Natural killer cell treated with Interleukin-12 subunit alpha and Interleukin-12 subunit beta and Interleukin-15 and Interleukin-18, amount 100 ng/mL, for 72 hours (primary cell): Measurements from ENCODE around the gene FNDC4. TPM values are rescaled to one million over a fixed set of nuclear protein-coding genes. Genes with fewer than 3 reads are reported as not detected.

Experiments used
- ATAC-seq, 2 donors: fragments of 150-1000 bp; cut with Tn5 transposase in 1 of 2; sonication (Bioruptor Pico), chemical (Tn5 transposase) in 1 of 2; 2 replicates each; pipeline ENCODE4 v1.10.0; 2021
- DNase-seq: peaks from one replicate; pipeline ENCODE4 v3.0.0; 2022; ENCODE audit warnings: low spot score
- H3K27ac Mint-ChIP-seq, 2 donors: 1 replicate in 1 of 2; 2 replicates in 1 of 2; pipeline ENCODE4 v1.8.0; 2022; ENCODE audit warnings: mixed read lengths in 2 of 2, mild to moderate bottlenecking in 1 of 2, moderate library complexity in 1 of 2
- H3K27me3 Mint-ChIP-seq, 2 donors: 1 replicate in 1 of 2; 2 replicates in 1 of 2; pipeline ENCODE4 v1.8.0; 2022; ENCODE audit warnings: mixed read lengths in 2 of 2
- H3K36me3 Mint-ChIP-seq: one replicate; pipeline ENCODE4 v1.8.0; 2022; ENCODE audit warnings: mixed read lengths
- H3K4me1 Mint-ChIP-seq, 2 donors: 1 replicate in 1 of 2; 2 replicates in 1 of 2; pipeline ENCODE4 v1.8.0; 2022; ENCODE audit warnings: low read depth in 2 of 2, mixed read lengths in 2 of 2, mild to moderate bottlenecking in 1 of 2
- H3K4me3 Mint-ChIP-seq: one replicate; pipeline ENCODE4 v1.8.0; 2022; ENCODE audit warnings: mixed read lengths
- H3K9me3 Mint-ChIP-seq: 2 replicates; pipeline ENCODE4 v1.8.0; 2022; ENCODE audit warnings: mixed read lengths
- total RNA-seq, 2 donors: library from RNA; stranded (reverse); gene quantifications; one replicate each; pipeline ENCODE4 v1.2.3, GENCODE V29; 2022

FNDC4 gene
- total RNA-seq, 2 donors from 2014 or later, result not detected

DNA sequence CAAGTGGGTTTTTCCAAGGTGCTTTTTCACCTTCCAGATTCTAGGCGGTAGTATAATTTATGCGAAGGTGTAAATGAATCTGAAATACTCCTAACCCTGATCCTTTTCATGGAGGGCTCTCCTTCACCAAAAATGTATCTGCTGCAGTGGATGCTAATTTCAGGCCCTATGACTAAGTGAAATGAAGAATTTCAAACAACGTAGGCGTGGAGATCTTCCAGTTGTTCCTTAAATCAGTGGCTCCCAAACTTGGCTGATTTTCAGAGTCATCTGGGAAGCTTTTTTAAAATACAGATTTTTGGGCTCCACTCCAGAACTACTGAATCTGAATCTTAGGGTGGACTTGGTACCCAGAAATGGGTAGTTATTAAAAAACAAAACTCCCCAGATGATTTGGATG is 7.1 kb upstream of the FNDC4 start:
- ATAC-seq (no peak), DNase-seq (no peak)
- Mint-ChIP-seq H3K27ac (no peak overlapping the region), H3K27me3 (peaks cover 14 to 24% of the 10 kb centered on the region in 2 donors), H3K9me3 (no peaks in the 10 kb centered on the region), H3K4me3 (no peak overlapping the region), H3K4me1 (no peaks in the 10 kb centered on the region), H3K36me3 (no peaks in the 10 kb centered on the region)

DNA sequence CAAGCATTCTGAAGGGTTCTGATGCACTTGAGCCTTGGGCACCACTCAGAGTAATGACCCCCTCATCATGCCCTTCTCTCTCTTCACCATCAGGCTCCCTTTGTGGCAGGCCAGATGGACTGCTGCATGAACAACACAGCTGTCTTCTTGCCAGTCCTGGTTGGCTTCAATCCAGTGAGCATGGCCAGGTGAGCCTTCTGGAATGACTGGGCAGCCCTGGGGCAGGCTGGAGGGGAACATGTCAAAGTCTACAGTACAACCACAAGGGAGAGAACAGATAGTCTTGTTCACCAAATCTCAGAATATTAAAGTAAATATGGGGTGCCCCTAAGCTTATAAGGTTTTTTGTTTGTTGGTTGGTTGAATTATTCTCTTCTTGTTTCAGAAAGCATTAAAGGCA is 6.0 kb upstream of the FNDC4 start:
- DNase-seq (no peak), ATAC-seq (no peak)
- no peak overlapping the region for H3K27ac Mint-ChIP-seq
- no peak overlapping the region for H3K4me3 Mint-ChIP-seq
- H3K4me1 Mint-ChIP-seq, result peaks cover 0 to 2% of the 10 kb centered on the region in 2 donors
- no peaks in the 10 kb centered on the region for H3K9me3 Mint-ChIP-seq
- peaks cover 21 to 34% of the 10 kb centered on the region in 2 donors for H3K27me3 Mint-ChIP-seq
- no peaks in the 10 kb centered on the region for H3K36me3 Mint-ChIP-seq

DNA sequence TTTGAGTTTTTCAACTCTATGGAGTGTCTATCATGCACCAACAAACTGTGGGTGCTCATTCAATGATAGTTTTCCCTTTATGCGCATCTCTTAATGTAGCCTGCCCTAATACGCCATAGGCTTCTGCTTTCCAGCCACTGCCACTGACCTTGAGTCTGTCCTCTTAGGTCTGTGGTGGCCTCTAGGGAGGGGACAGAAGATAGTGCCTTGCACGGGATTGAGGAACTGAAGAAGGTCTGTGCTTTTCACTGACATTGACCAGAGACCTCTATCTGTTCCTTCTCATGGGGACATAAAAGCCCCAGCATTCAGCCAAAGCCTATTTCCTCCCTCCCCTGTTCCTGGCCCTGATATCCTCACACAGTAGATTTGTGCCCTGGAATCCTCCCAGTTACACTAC is 4.0 kb upstream of the FNDC4 start:
- Mint-ChIP-seq H3K36me3 (peaks cover 6% of the 10 kb centered on the region), H3K27me3 (peaks cover 33 to 43% of the 10 kb centered on the region in 2 donors), H3K4me3 (no peak overlapping the region), H3K4me1 (peaks cover 9 to 10% of the 10 kb centered on the region in 2 donors), H3K9me3 (no peaks in the 10 kb centered on the region), H3K27ac (no peak overlapping the region)
- no peak for ATAC-seq
- DNase-seq, result no peak

DNA sequence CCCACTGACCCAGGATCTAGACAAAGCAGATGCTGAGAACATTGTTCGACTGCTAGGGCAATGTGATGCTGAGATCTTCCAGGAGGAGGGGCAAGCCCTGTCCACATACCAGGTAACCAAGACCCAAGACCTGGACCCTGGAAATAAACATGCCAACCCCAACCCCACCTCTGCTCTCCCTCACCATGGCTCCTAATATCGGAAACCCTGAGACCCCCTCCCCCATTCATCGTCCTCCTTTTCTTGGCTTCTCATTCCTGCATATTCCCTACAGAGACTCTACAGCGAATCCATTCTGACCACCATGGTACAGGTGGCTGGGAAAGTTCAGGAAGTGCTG is 2.3 kb upstream of the FNDC4 start:
- no peak for DNase-seq

DNA sequence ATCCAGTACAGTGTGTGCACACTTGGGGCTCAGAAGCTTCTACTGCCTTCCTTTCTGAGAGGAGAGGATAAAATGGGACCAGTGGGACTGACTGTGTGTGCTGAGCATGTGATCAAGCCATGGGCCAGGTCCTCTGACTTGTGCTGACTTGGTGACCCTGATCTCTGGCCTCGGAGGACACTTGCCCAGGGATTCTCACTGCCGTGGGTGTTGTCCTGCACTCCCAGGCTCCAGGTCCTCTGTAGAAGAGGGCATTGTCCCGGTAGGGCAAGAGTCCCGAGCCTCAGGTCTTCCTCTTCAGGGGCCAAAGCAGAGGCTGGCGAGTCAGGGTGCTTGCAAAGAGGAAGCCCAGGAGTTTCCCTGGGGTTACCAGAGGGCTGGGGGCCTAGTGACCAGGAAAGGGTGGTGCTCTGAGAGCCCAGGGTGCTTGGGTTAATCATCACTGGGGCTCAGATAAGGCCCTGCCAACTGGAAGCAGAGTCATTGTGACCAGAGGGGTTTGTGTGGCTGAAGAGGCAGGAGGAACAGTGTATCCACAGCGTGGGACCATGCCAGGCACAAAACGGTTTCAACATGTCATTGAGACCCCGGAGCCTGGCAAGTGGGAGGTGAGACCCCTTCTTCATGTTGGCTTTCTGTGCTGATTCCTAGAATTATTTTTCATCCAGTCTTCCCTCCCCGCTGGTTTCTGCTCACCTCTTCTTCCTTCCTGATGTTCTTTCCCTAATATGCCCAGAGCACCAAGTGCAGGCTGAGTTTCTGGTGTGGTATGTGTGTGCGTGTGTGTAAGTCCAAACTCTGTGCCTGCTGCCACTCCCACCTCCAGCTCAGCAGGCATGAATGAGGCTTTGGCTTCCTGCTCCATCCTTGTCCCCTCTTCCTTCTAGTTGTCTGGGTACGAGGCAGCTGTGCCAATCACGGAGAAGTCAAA is 1.6 kb upstream of the FNDC4 start, which contains the start of gene GCKR:
TSS of gene GCKR (plus strand) at position 483 of the 931 bp plus-strand sequence. CDS start at position 549, 66 bp downstream.
- ATAC-seq, result peak in 1 of 2 donors; percentile 2
- H3K27ac Mint-ChIP-seq, result no peak within 1 kb of the TSS
- peak within 1 kb of the TSS; percentile 71 for H3K4me3 Mint-ChIP-seq
- H3K36me3 Mint-ChIP-seq, result peaks cover 6% of the 10 kb centered on the region
- peaks cover 10 to 16% of the 10 kb centered on the region in 2 donors for H3K4me1 Mint-ChIP-seq
- H3K27me3 Mint-ChIP-seq, result peaks cover 46 to 54% of the 10 kb centered on the region in 2 donors
- H3K9me3 Mint-ChIP-seq, result no peaks in the 10 kb centered on the region
- no peak for DNase-seq

More for the DNA sequence above, 2.3 kb upstream of the FNDC4 start:
- Mint-ChIP-seq H3K4me3 (no peak overlapping the region), H3K27me3 (peaks cover 46 to 54% of the 10 kb centered on the region in 2 donors), H3K9me3 (no peaks in the 10 kb centered on the region), H3K4me1 (peaks cover 10 to 16% of the 10 kb centered on the region in 2 donors), H3K36me3 (peaks cover 6% of the 10 kb centered on the region), H3K27ac (no peak overlapping the region)
- no peak for ATAC-seq

DNA sequence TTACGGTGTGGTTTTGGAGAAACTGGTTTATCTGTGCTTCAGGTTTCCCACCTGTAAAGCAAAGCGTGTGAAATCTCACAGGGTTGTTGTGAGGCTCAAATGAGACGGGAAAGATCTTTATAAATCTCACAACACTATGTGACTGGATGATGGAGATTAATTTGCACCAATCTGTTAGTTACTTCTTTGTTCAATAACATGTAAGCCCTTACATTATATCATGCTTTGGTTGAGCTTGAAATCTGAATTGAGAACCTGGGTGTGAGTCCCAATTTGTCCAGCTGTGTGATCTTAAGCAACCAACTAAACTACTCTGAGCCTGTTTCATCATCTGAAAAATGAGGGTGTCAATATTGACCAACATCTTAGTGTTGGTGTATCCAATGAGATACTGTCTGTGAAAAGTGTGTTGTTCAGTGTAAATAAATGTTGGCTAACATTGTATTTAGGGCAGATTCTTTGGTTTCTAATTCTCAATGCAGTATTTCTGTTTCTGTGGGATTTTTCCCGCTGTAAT is 898 bp upstream of the FNDC4 start:
- Mint-ChIP-seq H3K27ac (no peak overlapping the region), H3K9me3 (no peaks in the 10 kb centered on the region), H3K36me3 (peaks cover 6% of the 10 kb centered on the region), H3K27me3 (peaks cover 46 to 54% of the 10 kb centered on the region in 2 donors), H3K4me1 (peaks cover 10 to 16% of the 10 kb centered on the region in 2 donors), H3K4me3 (peak overlapping the region; percentile 71)
- DNase-seq (no peak), ATAC-seq (peak in 1 of 2 donors; percentile 52)

DNA sequence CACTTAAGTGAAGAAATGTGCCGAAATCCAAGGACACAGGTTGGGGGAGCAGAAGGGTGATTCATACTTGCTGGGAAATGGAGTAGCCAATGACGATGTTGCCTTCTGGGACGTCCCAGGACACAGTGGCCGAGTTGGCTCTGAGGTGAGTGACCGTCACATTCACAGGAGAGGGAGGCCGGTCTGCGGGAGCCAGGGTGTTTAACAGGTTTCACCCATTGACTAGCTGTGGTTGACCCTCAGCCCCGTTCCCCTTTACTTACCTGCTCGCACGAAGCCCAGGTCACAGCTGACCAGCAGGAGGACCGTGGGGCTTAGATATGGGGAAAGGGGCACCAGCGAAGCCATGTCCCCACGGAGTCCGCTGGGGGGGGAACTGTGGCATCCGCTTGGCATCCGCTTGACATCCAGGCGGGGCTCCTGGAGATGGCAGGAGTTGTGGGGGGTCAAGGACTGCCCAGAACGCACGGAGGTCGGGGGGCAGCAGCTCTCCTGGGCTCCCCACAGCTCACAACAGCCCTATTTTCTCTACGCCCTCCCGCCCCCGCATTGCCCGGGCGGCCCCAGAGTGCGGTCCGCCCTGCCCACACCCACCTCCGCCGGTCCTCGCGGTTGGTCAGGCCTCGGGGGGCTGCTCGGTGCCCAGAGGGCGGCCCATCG is 586 bp downstream of the FNDC4 start:
- Mint-ChIP-seq H3K27me3 (peaks cover 45 to 52% of the 10 kb centered on the region in 2 donors), H3K4me1 (peaks cover 21 to 26% of the 10 kb centered on the region in 2 donors), H3K9me3 (no peaks in the 10 kb centered on the region), H3K4me3 (peak overlapping the region; percentile 17), H3K27ac (no peak overlapping the region), H3K36me3 (peaks cover 6% of the 10 kb centered on the region)
- ATAC-seq (peak in 1 of 2 donors; percentile 7), DNase-seq (no peak)

DNA sequence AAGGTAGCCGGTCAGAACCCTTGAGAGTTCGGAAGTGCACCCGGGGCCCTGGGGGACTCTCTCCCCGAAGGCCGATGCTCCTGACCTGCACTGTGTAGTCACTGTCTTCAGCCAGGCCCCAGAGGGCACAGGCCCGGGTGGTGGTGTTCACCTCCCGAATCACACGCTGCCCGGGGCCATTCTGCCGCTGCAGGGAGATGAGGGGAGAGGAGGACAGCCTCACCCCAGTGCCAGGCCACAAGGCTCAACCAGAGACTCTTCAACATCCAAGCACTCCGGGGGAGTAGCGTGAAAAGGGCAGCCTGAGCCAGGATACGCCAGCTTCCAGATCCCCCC is 1.1 kb downstream of the FNDC4 start:
- DNase-seq (no peak), ATAC-seq (no peak)
- Mint-ChIP-seq H3K9me3 (no peaks in the 10 kb centered on the region), H3K27ac (no peak overlapping the region), H3K27me3 (peaks cover 41 to 47% of the 10 kb centered on the region in 2 donors), H3K36me3 (peaks cover 6% of the 10 kb centered on the region), H3K4me1 (peaks cover 25 to 27% of the 10 kb centered on the region in 2 donors), H3K4me3 (peak overlapping the region; percentile 17)

DNA sequence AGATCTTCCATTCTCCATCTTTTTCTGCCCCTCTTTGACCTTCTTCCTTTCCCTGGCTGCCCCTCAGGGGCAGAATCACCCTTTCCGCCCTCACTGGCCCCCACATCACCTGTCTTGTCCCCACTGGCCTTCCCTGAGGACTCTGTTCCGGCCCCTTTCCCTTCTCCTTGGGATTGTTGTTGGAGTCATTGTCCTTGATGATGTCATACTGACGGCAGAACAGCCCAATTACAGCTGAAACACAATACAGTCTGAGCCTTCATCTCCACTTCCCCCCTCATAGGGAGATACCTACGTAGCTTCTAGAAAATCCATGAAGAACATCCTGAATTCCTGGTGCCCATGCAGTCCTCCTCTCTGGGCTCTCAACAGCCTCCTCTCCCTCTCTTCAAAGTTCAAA is 2.4 kb downstream of the FNDC4 start:
- ATAC-seq (no peak), DNase-seq (no peak)
- H3K27ac Mint-ChIP-seq, result no peak overlapping the region
- peaks cover 27 to 31% of the 10 kb centered on the region in 2 donors for H3K4me1 Mint-ChIP-seq
- peaks cover 34 to 36% of the 10 kb centered on the region in 2 donors for H3K27me3 Mint-ChIP-seq
- no peak overlapping the region for H3K4me3 Mint-ChIP-seq
- H3K36me3 Mint-ChIP-seq, result peaks cover 6% of the 10 kb centered on the region
- no peaks in the 10 kb centered on the region for H3K9me3 Mint-ChIP-seq

DNA sequence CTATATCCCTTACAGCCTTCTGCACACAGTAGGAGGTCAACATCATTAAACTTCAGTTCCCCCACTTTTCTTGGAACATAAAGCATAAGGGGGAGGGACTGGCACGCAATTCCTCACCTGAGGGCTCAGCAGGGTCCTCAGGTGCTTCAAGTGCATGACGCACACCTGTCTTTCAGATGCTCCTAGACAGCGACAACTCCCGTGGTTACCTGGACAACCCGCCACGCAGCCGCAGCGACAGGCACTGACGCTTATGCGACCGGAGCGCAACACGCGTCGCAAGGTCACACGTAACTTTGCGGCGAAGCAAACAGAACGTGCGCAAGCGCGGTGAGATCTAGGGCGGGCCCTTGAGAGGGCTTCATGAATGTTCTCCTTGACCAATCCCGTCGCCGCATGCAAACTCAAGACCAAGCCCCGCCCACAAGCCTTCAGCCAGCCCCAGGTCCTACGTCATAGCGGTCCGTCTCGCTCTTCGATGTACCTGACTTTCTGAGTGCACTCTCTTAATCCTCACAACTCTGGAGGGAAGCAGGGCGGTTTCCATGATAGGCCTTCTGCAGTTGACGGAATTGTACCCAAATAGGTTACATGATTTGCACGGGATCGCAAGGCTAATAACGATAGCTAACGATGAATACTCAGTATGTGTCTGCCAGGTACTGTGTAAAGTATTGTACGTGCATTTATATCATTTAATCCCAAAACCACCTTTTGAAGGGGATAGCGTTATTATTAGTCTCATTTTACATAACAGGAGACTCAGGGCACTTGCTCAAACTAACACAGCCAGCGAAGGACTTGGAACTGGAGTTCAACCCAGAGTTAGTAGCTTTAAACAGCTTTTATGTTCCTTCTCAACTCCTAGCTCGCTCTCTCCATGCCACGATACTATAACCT is 5.3 kb downstream of the FNDC4 start, which contains the start of gene IFT172:
TSS of gene IFT172 (minus strand) at position 246 of the 900 bp plus-strand sequence. CDS start at position 156, 90 bp downstream.
- no peaks in the 10 kb centered on the region for H3K9me3 Mint-ChIP-seq
- peaks cover 19 to 20% of the 10 kb centered on the region in 2 donors for H3K4me1 Mint-ChIP-seq
- H3K4me3 Mint-ChIP-seq, result peak within 1 kb of the TSS; percentile 96
- ATAC-seq, result peak; percentile 97 to 98
- H3K27me3 Mint-ChIP-seq, result peaks cover 11 to 15% of the 10 kb centered on the region in 2 donors
- peak within 1 kb of the TSS; percentile 73 to 86 for H3K27ac Mint-ChIP-seq
- H3K36me3 Mint-ChIP-seq, result no peaks in the 10 kb centered on the region
- DNase-seq, result peak; percentile 99

DNA sequence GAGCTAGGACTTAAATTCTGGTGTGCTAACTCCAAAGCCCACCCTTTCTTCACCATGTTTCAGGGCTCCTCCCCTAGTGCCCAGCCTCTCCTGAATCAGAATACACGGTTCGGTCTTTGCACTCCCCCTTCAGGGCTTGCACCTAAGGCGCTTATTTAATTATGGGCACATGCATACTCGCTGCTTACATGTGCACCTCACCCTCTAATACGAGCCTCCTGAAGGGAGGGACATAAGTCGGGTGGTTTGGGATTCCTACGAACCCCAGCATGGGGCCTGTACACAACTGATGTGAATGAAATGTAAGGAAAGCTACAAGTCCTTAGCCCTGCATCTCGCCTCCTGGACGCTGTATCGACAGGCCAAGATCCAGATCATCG is 5.9 kb downstream of the FNDC4 start:
- no peaks in the 10 kb centered on the region for H3K9me3 Mint-ChIP-seq
- H3K36me3 Mint-ChIP-seq, result no peaks in the 10 kb centered on the region
- ATAC-seq, result no peak
- peaks cover 11 to 14% of the 10 kb centered on the region in 2 donors for H3K27me3 Mint-ChIP-seq
- peak overlapping the region; percentile 73 to 86 for H3K27ac Mint-ChIP-seq
- peak overlapping the region; percentile 96 for H3K4me3 Mint-ChIP-seq
- peaks cover 19 to 20% of the 10 kb centered on the region in 2 donors for H3K4me1 Mint-ChIP-seq
- DNase-seq, result no peak

DNA sequence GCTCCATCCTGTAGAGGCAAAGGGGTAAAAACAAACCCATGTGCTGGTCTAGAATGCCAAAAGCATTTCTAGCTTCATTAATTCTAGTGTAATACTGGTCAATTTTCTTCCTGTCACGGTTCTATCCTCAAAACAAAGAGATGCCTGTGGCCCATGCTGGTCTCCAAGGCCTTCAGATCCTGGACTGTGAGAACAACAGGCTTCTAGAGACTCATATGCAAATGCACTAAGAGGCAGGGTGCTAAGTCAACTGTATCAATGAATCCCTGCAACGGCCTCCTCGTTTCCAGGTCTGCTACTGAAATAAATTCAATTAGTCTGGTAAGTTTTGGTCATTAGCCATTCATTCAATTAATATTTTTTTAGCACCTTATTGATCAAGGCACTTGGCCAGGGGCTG is 9.5 kb downstream of the FNDC4 start:
- H3K27me3 Mint-ChIP-seq, result no peaks in the 10 kb centered on the region
- peaks cover 11 to 20% of the 10 kb centered on the region in 2 donors for H3K4me1 Mint-ChIP-seq
- no peak for DNase-seq
- ATAC-seq, result no peak
- no peak overlapping the region for H3K27ac Mint-ChIP-seq
- H3K36me3 Mint-ChIP-seq, result no peaks in the 10 kb centered on the region
- no peak overlapping the region for H3K4me3 Mint-ChIP-seq
- H3K9me3 Mint-ChIP-seq, result no peaks in the 10 kb centered on the region

DNA sequence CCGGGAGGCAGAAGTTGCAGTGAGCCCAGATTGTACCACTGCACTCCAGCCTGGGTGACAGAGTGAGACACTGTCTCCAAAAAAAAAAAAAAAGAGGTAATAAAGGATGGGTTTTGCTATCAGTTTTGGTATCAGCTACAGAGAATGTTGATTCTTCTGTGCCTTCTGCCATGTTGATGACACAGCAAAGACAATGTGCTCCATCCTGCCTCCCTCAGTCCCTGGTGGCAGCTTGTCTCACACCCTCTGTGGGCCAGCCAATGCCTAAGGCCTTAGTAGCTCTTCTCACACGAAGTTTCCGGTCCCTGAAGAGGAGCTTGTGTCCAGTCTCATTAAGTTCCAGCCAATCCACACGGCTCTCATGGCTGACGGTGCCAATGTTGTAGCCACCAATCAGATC is 23.0 kb downstream of the FNDC4 start:
- no peak overlapping the region for H3K4me3 Mint-ChIP-seq
- no peaks in the 10 kb centered on the region for H3K9me3 Mint-ChIP-seq
- H3K36me3 Mint-ChIP-seq, result peaks cover 5% of the 10 kb centered on the region
- no peaks in the 10 kb centered on the region for H3K27me3 Mint-ChIP-seq
- H3K4me1 Mint-ChIP-seq, result no peaks in the 10 kb centered on the region
- ATAC-seq (no peak), DNase-seq (no peak)
- no peak overlapping the region for H3K27ac Mint-ChIP-seq
